DND-41 (cell line): ENCODE measurements around the gene RNF13.

ENCODE experiments used
- EZH2 ChIP-seq: IDR thresholded peaks from 3 replicates; pipeline ENCODE4 v1.6.1; 2012; ENCODE audit warnings: borderline replicate concordance, low read depth, mild to moderate bottlenecking, moderate library complexity, low read length, inconsistent platforms; ENCODE audit not compliant: severe bottlenecking
- TF ChIP-seq, protein P1 (sequence below): IDR thresholded peaks from 2 replicates; pipeline ENCODE4 v1.5.1; 2012; ENCODE audit warnings: borderline replicate concordance, low read length, moderate library complexity, mild to moderate bottlenecking; ENCODE audit not compliant: poor library complexity, severe bottlenecking; ENCODE audit errors: extremely low read depth

DNA sequence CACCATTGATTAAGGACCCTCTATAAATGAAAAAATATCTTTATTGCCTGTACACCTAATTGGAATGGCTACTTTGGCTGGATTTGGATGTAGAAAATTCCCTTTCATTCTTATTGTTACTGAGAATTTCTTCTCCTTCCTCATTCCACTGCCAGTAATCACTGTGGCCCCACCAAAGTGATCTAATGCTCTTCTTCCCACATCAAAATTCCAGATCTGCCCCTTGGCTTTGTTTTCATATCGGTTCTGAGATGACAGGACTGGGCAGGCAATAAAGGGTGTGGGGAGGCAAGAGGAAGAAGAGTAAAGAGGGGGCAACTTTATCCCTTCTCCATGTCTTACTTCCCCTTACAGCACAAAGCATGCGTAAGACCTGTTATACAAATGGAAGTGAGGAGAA lies 22.7 kb upstream of the RNF13 start:
- no peak for TF ChIP-seq EZH2
- TF ChIP-seq, protein P1, sequence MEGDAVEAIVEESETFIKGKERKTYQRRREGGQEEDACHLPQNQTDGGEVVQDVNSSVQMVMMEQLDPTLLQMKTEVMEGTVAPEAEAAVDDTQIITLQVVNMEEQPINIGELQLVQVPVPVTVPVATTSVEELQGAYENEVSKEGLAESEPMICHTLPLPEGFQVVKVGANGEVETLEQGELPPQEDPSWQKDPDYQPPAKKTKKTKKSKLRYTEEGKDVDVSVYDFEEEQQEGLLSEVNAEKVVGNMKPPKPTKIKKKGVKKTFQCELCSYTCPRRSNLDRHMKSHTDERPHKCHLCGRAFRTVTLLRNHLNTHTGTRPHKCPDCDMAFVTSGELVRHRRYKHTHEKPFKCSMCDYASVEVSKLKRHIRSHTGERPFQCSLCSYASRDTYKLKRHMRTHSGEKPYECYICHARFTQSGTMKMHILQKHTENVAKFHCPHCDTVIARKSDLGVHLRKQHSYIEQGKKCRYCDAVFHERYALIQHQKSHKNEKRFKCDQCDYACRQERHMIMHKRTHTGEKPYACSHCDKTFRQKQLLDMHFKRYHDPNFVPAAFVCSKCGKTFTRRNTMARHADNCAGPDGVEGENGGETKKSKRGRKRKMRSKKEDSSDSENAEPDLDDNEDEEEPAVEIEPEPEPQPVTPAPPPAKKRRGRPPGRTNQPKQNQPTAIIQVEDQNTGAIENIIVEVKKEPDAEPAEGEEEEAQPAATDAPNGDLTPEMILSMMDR: no peak
